ENCODE data around the gene TRAPPC2L. TPM values are rescaled to one million over a fixed set of nuclear protein-coding genes. Genes with fewer than 3 reads are reported as not detected.

TRAPPC2L gene
- total RNA-seq, 1 experiment from 2014 or later: 94.1 TPM

DNA sequence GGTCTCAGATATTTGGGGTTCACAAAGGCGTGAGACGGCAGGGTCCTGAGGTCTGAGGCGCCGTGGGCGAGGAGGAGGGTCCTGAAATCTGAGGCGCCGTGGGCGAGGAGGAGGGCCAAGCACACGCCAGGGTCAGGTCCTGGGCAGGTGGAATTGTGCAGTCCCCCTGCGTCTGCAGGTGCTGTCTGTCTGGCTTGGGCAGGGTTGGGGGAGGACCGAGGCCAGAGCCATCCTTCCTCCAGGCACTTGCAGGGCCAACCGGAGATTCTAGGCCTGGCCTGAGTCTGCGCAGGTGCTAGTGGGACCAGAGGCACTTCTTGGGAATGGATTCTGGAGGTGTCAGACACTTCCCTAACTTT lies 42.8 kb upstream of the TRAPPC2L start (continued):
- TF ChIP-seq, protein P1, sequence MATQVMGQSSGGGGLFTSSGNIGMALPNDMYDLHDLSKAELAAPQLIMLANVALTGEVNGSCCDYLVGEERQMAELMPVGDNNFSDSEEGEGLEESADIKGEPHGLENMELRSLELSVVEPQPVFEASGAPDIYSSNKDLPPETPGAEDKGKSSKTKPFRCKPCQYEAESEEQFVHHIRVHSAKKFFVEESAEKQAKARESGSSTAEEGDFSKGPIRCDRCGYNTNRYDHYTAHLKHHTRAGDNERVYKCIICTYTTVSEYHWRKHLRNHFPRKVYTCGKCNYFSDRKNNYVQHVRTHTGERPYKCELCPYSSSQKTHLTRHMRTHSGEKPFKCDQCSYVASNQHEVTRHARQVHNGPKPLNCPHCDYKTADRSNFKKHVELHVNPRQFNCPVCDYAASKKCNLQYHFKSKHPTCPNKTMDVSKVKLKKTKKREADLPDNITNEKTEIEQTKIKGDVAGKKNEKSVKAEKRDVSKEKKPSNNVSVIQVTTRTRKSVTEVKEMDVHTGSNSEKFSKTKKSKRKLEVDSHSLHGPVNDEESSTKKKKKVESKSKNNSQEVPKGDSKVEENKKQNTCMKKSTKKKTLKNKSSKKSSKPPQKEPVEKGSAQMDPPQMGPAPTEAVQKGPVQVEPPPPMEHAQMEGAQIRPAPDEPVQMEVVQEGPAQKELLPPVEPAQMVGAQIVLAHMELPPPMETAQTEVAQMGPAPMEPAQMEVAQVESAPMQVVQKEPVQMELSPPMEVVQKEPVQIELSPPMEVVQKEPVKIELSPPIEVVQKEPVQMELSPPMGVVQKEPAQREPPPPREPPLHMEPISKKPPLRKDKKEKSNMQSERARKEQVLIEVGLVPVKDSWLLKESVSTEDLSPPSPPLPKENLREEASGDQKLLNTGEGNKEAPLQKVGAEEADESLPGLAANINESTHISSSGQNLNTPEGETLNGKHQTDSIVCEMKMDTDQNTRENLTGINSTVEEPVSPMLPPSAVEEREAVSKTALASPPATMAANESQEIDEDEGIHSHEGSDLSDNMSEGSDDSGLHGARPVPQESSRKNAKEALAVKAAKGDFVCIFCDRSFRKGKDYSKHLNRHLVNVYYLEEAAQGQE (IDR thresholded peaks at IDR 0.05; ENCODE audit: low read depth): no peak
- TF ChIP-seq SIN3A (IDR thresholded peaks at IDR 0.05; ENCODE audit: low read depth): no peak
- no peak for TF ChIP-seq POLR2A (IDR thresholded peaks at IDR 0.05; ENCODE audit: borderline replicate concordance, extremely low read depth, insufficient read depth, insufficient read length)
- no peak for TF ChIP-seq POLR2AphosphoS5 (IDR thresholded peaks at IDR 0.05; ENCODE audit: low read depth, low read length)
- no peak for TF ChIP-seq CBX3 (IDR thresholded peaks at IDR 0.05; ENCODE audit: low read depth)
- no peak for TF ChIP-seq JUND (IDR thresholded peaks at IDR 0.05)
- no peak for TF ChIP-seq ZNF274 (IDR thresholded peaks at IDR 0.05; ENCODE audit: low read depth, low read length)

DNA sequence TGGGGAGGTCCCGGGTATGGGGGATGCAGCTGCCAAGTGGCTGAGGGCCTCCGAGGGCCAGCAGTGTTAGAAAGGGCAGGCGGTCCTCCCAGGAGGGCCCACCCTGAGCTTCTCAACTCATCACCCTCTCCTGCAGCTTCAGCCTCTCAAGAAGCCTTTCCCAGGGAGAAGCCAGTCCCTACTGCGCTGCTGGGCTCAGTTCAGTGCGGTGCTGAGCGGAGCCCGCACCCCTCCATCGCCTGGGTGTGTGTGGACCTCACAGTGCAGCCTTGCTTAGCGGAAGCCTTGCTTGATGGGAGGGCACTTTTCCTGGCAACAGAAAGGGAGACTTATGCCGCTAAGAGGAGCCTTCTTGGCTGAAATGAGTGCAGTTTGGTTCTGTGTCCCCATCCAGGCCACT lies 41.7 kb upstream of the TRAPPC2L start:
- ChIA-PET RAD21 (ENCODE audit: low non-redundant PET in 1 of 2, low total read pairs in 2 of 2, uncharacterized antibody in 2 of 2, unreplicated experiment in 2 of 2) (interaction anchor here in 1 of 2 experiments (1.2 kb wide), 1 partner anchor 352 kb away, joined by 3 read pairs; no protein-coding TSS in a partner anchor), POLR2A (no interaction called here), CTCF (interaction anchor here (0.7 to 1.6 kb wide), 6 partner anchors 13 to 401 kb away, joined by 3 to 11 read pairs (median 3); no protein-coding TSS in a partner anchor)
- Histone ChIP-seq H3K27ac (ENCODE audit: low read depth, low read length) (no peak overlapping the region), H3K9ac (ENCODE audit: low read length) (no peak overlapping the region), H2AFZ (ENCODE audit: low read depth, low read length, poor library complexity, severe bottlenecking) (no peak overlapping the region), H3K9me2 (ENCODE audit: insufficient read depth) (no peaks in the 10 kb centered on the region), H3K79me2 (ENCODE audit: insufficient read depth, low read length) (peaks cover 10% of the 10 kb centered on the region), H4K20me1 (ENCODE audit: insufficient read depth) (no peaks in the 10 kb centered on the region), H3K4me3 (replicated peaks in 1 of 2; ENCODE audit: low read depth in 1 of 2, low read length in 2 of 2) (no peak overlapping the region), H3K9me3 (ENCODE audit: control insufficient read depth in 1 of 2, insufficient read depth in 1 of 2, low read depth in 1 of 2, low read length in 2 of 2) (no peaks in the 10 kb centered on the region), H3K27me3 (ENCODE audit: insufficient read depth, low read length) (no peaks in the 10 kb centered on the region), H3K4me1 (ENCODE audit: control insufficient read depth in 1 of 2, insufficient read depth in 2 of 2, low read length in 2 of 2) (peaks cover 16 to 39% of the 10 kb centered on the region in 2 experiments), H3K36me3 (ENCODE audit: control insufficient read depth in 1 of 2, insufficient read depth in 2 of 2, low read length in 2 of 2) (peaks cover 0 to 5% of the 10 kb centered on the region in 2 experiments; a peak in 1 of 4 replicates), H3K4me2 (ENCODE audit: low read length) (no peak overlapping the region)
- no TSS peak for BruUV-seq (replicated peaks)
- no peak for ATAC-seq
- TF ChIP-seq ELF1 (IDR thresholded peaks at IDR 0.05; ENCODE audit: borderline replicate concordance, low read depth) (no peak), SIN3A (IDR thresholded peaks at IDR 0.05; ENCODE audit: low read depth) (no peak), FOSL1 (IDR thresholded peaks at IDR 0.05; ENCODE audit: low read depth) (no peak), POLR2AphosphoS5 (IDR thresholded peaks at IDR 0.05; ENCODE audit: low read depth, low read length) (no peak), ZNF274 (IDR thresholded peaks at IDR 0.05; ENCODE audit: low read depth, low read length) (no peak)
- TF ChIP-seq, protein P2, sequence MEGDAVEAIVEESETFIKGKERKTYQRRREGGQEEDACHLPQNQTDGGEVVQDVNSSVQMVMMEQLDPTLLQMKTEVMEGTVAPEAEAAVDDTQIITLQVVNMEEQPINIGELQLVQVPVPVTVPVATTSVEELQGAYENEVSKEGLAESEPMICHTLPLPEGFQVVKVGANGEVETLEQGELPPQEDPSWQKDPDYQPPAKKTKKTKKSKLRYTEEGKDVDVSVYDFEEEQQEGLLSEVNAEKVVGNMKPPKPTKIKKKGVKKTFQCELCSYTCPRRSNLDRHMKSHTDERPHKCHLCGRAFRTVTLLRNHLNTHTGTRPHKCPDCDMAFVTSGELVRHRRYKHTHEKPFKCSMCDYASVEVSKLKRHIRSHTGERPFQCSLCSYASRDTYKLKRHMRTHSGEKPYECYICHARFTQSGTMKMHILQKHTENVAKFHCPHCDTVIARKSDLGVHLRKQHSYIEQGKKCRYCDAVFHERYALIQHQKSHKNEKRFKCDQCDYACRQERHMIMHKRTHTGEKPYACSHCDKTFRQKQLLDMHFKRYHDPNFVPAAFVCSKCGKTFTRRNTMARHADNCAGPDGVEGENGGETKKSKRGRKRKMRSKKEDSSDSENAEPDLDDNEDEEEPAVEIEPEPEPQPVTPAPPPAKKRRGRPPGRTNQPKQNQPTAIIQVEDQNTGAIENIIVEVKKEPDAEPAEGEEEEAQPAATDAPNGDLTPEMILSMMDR (IDR thresholded peaks at IDR 0.05 in 2 of 3, conservative IDR thresholded peaks at IDR 0.05 in 1 of 3; ENCODE audit: borderline replicate concordance in 1 of 3, insufficient read depth in 1 of 3, low read depth in 2 of 3, low read length in 2 of 3): no peak
- no peak for DNase-seq (ENCODE audit: low read depth, low spot score)
- intact Hi-C loops (cut with micrococcal nuclease): loop anchor here (10.0 kb wide), 2 partner anchors 240 to 750 kb away; partner anchors contain the start of gene RPL13

Measured in HCT116 (cell line).